ENCODE measurements around the gene ZNF407. TPM values are rescaled to one million over a fixed set of nuclear protein-coding genes. Genes with fewer than 3 reads are reported as not detected.

The ZNF407 gene
- total RNA-seq, 1 experiment from 2014 or later: 7.6 TPM

- Histone ChIP-seq H3K27ac (ENCODE audit: low read depth, low read length) (no peak overlapping the region), H3K9me3 (ENCODE audit: control insufficient read depth in 1 of 2, insufficient read depth in 1 of 2, low read depth in 1 of 2, low read length in 2 of 2) (no peaks in the 10 kb centered on the region), H3K36me3 (ENCODE audit: control insufficient read depth in 1 of 2, insufficient read depth in 2 of 2, low read length in 2 of 2) (no peaks in the 10 kb centered on the region; a peak in 1 of 4 replicates), H3K9ac (ENCODE audit: low read length) (no peak overlapping the region), H3K4me3 (replicated peaks in 1 of 2; ENCODE audit: low read depth in 1 of 2, low read length in 2 of 2) (no peak overlapping the region), H3K4me1 (ENCODE audit: control insufficient read depth in 1 of 2, insufficient read depth in 2 of 2, low read length in 2 of 2) (no peaks in the 10 kb centered on the region), H3K79me2 (ENCODE audit: insufficient read depth, low read length) (no peaks in the 10 kb centered on the region), H3K9me2 (ENCODE audit: insufficient read depth) (no peaks in the 10 kb centered on the region), H4K20me1 (ENCODE audit: insufficient read depth) (no peaks in the 10 kb centered on the region), H3K4me2 (ENCODE audit: low read length) (no peak overlapping the region), H2AFZ (ENCODE audit: low read depth, low read length, poor library complexity, severe bottlenecking) (no peak overlapping the region), H3K27me3 (ENCODE audit: insufficient read depth, low read length) (no peaks in the 10 kb centered on the region)
- TF ChIP-seq TCF7L2 (IDR thresholded peaks at IDR 0.05; ENCODE audit: borderline replicate concordance, extremely low read depth, insufficient read depth, insufficient read length): no peak
- no peak for TF ChIP-seq REST (IDR thresholded peaks at IDR 0.05; ENCODE audit: low read depth)
- no peak for TF ChIP-seq CEBPB (IDR thresholded peaks at IDR 0.05; ENCODE audit: low read depth)
- no peak for TF ChIP-seq POLR2AphosphoS5 (IDR thresholded peaks at IDR 0.05; ENCODE audit: low read depth, low read length)
- no peak for TF ChIP-seq ELF1 (IDR thresholded peaks at IDR 0.05; ENCODE audit: borderline replicate concordance, low read depth)
- TF ChIP-seq SRF (IDR thresholded peaks at IDR 0.05; ENCODE audit: low read depth): no peak
- TF ChIP-seq YY1 (IDR thresholded peaks at IDR 0.05; ENCODE audit: extremely low read depth, insufficient replicate concordance, low read depth, low read length): no peak
- TF ChIP-seq EZH2phosphoT487 (IDR thresholded peaks at IDR 0.05; ENCODE audit: borderline replicate concordance): no peak
- TF ChIP-seq CTCF (IDR thresholded peaks at IDR 0.05 in 2 of 3, conservative IDR thresholded peaks at IDR 0.05 in 1 of 3; ENCODE audit: borderline replicate concordance in 1 of 3, insufficient read depth in 1 of 3, low read depth in 2 of 3, low read length in 2 of 3): no peak
- TF ChIP-seq ZNF274 (IDR thresholded peaks at IDR 0.05; ENCODE audit: low read depth, low read length): no peak
- TF ChIP-seq POLR2A (IDR thresholded peaks at IDR 0.05; ENCODE audit: borderline replicate concordance, extremely low read depth, insufficient read depth, insufficient read length): no peak
- TF ChIP-seq SP1 (IDR thresholded peaks at IDR 0.05; ENCODE audit: low read depth): no peak
- no peak for TF ChIP-seq EZH2 (IDR thresholded peaks at IDR 0.05)
- TF ChIP-seq FOSL1 (IDR thresholded peaks at IDR 0.05; ENCODE audit: low read depth): no peak
- no peak for TF ChIP-seq RAD21 (IDR thresholded peaks at IDR 0.05; ENCODE audit: low read depth)
- TF ChIP-seq ZFX (IDR thresholded peaks at IDR 0.05): no peak
- TF ChIP-seq, protein P1, sequence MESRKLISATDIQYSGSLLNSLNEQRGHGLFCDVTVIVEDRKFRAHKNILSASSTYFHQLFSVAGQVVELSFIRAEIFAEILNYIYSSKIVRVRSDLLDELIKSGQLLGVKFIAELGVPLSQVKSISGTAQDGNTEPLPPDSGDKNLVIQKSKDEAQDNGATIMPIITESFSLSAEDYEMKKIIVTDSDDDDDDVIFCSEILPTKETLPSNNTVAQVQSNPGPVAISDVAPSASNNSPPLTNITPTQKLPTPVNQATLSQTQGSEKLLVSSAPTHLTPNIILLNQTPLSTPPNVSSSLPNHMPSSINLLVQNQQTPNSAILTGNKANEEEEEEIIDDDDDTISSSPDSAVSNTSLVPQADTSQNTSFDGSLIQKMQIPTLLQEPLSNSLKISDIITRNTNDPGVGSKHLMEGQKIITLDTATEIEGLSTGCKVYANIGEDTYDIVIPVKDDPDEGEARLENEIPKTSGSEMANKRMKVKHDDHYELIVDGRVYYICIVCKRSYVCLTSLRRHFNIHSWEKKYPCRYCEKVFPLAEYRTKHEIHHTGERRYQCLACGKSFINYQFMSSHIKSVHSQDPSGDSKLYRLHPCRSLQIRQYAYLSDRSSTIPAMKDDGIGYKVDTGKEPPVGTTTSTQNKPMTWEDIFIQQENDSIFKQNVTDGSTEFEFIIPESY (IDR thresholded peaks at IDR 0.05; ENCODE audit: extremely low read depth, insufficient replicate concordance, low read length): no peak
- TF ChIP-seq, protein P2, sequence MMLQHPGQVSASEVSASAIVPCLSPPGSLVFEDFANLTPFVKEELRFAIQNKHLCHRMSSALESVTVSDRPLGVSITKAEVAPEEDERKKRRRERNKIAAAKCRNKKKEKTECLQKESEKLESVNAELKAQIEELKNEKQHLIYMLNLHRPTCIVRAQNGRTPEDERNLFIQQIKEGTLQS (IDR thresholded peaks at IDR 0.05): no peak
- TF ChIP-seq MAX (IDR thresholded peaks at IDR 0.05): no peak
- intact Hi-C loops (cut with micrococcal nuclease): no loop called here
- DNase-seq (ENCODE audit: low read depth, low spot score): no peak
- BruUV-seq (replicated peaks): no TSS peak
- POLR2A ChIA-PET: no interaction called here
- CTCF ChIA-PET: no interaction called here
- no peak for ATAC-seq
- RAD21 ChIA-PET (ENCODE audit: low non-redundant PET in 1 of 2, low total read pairs in 2 of 2, uncharacterized antibody in 2 of 2, unreplicated experiment in 2 of 2): no interaction called here
Observed at GRCh38 chr18:74981476-74981875, 383.8 kb downstream of the ZNF407 start.
